Endodermal cell (in vitro differentiated cells): ENCODE results near the gene CLEC10A. TPM values are rescaled to one million over a fixed set of nuclear protein-coding genes. Genes with fewer than 3 reads are reported as not detected.

Experiments used
- DNase-seq: peaks from one replicate; pipeline ENCODE4 v3.0.0-alpha.2; 2017
- H3K27ac ChIP-seq: 2 replicates; pipeline ENCODE4 v1.5.1; 2013; ENCODE audit warnings: mild to moderate bottlenecking, low read depth, low read length, moderate library complexity
- H3K27me3 ChIP-seq: 2 replicates; pipeline ENCODE4 v1.6.1; 2013; ENCODE audit warnings: mild to moderate bottlenecking, low read length, moderate library complexity; ENCODE audit not compliant: insufficient read depth, control insufficient read depth, poor library complexity, severe bottlenecking
- H3K36me3 ChIP-seq: 2 replicates; pipeline ENCODE4 v1.7.0; 2013; ENCODE audit warnings: mild to moderate bottlenecking, low read length, moderate library complexity; ENCODE audit not compliant: control insufficient read depth, insufficient read depth
- H3K4me1 ChIP-seq: one replicate; pipeline ENCODE4 v1.7.0; 2013; ENCODE audit warnings: low read length; ENCODE audit not compliant: control insufficient read depth, insufficient read depth
- H3K4me3 ChIP-seq: 2 replicates; pipeline ENCODE4 v1.5.1; 2013; ENCODE audit warnings: mild to moderate bottlenecking, low read length, moderate library complexity
- H3K9ac ChIP-seq: 2 replicates; pipeline ENCODE4 v1.6.1; 2013; ENCODE audit warnings: mild to moderate bottlenecking, low read length, moderate library complexity; ENCODE audit not compliant: poor library complexity, severe bottlenecking; ENCODE audit errors: extremely low read depth
- H3K9me3 ChIP-seq: 2 replicates; pipeline ENCODE4 v1.6.1; 2013; ENCODE audit warnings: mild to moderate bottlenecking, low read length, moderate library complexity; ENCODE audit not compliant: control insufficient read depth
- H3K27ac Mint-ChIP-seq: 2 replicates; pipeline ENCODE4 v1.8.0; 2020; ENCODE audit warnings: mixed read lengths
- H3K27me3 Mint-ChIP-seq: 2 replicates; pipeline ENCODE4 v1.8.0; 2021; ENCODE audit warnings: mild to moderate bottlenecking, mixed read lengths; ENCODE audit not compliant: insufficient read depth
- H3K36me3 Mint-ChIP-seq: 2 replicates; pipeline ENCODE4 v1.8.0; 2020; ENCODE audit warnings: low read depth, mixed read lengths
- H3K4me1 Mint-ChIP-seq: 2 replicates; pipeline ENCODE4 v1.8.0; 2020; ENCODE audit warnings: mixed read lengths
- H3K4me3 Mint-ChIP-seq: 2 replicates; pipeline ENCODE4 v1.8.0; 2020; ENCODE audit warnings: mild to moderate bottlenecking, moderate library complexity, mixed read lengths
- H3K9me3 Mint-ChIP-seq: 2 replicates; pipeline ENCODE4 v1.8.0; 2020; ENCODE audit warnings: mild to moderate bottlenecking, mixed read lengths
- CTCF ChIP-seq: fragments of 200-600 bp; sonication (generic); conservative IDR thresholded peaks from 2 replicates; pipeline ENCODE4 v1.5.0; 2021; ENCODE audit warnings: antibody characterized with exemption, mild to moderate bottlenecking
- WGBS, 2 experiments: methylation state at CpG; one replicate each; pipeline versions ENCODE4 v1.1.5 to v1.1.7; 2013; ENCODE audit warnings: missing lambda C conversion rate in 2 of 2, mixed read lengths in 1 of 2; ENCODE audit not compliant: insufficient coverage in 1 of 2, insufficient read length in 1 of 2; 5-methylcytosine and 5-hydroxymethylcytosine counted together
- total RNA-seq, 2 donors: library from RNA; stranded (reverse); fragmentation: NEBNext Ultra II Directional in 1 of 2; extraction: Animal tissue kit (Norgen Biotek cat#: 25700) in 1 of 2; gene quantifications; 2 replicates in 1 of 2; 3 replicates in 1 of 2; pipeline ENCODE4 v1.2.1, GENCODE V29; 2021

The CLEC10A gene
- total RNA-seq, 2 donors from 2014 or later: not detected

GRCh38 chr17:7064261-7064660 is 15.8 kb downstream of the CLEC10A start:
- no peak for TF ChIP-seq CTCF

GRCh38 chr17:7063518-7064094 is 16.4 kb downstream of the CLEC10A start:
- H3K36me3 Mint-ChIP-seq: no peaks in the 10 kb centered on the region
- H3K27me3 Mint-ChIP-seq: peaks cover 13% of the 10 kb centered on the region
- Histone ChIP-seq H3K4me1 (no peaks in the 10 kb centered on the region), H3K27me3 (no peaks in the 10 kb centered on the region), H3K9me3 (peaks cover 16% of the 10 kb centered on the region), H3K4me3 (no peak overlapping the region), H3K36me3 (no peaks in the 10 kb centered on the region), H3K27ac (peak overlapping the region; percentile 94), H3K9ac (no peak overlapping the region)
- no peak for DNase-seq
- WGBS, 2 experiments: 75 to 86% methylated on average over 4 to 6 of the region's 6 CpGs
- H3K4me1 Mint-ChIP-seq: no peaks in the 10 kb centered on the region
- H3K9me3 Mint-ChIP-seq: peaks cover 19% of the 10 kb centered on the region
- TF ChIP-seq CTCF: no peak
- no peak overlapping the region for H3K4me3 Mint-ChIP-seq
- no peak overlapping the region for H3K27ac Mint-ChIP-seq

More at GRCh38 chr17:7064261-7064660, 15.8 kb downstream of the CLEC10A start:
- WGBS, 2 experiments: 82 to 89% methylated on average over 3 to 4 of the region's 4 CpGs
- Histone ChIP-seq H3K4me1 (no peaks in the 10 kb centered on the region), H3K9ac (no peak overlapping the region), H3K4me3 (no peak overlapping the region), H3K9me3 (peaks cover 17% of the 10 kb centered on the region), H3K27me3 (no peaks in the 10 kb centered on the region), H3K27ac (peak overlapping the region; percentile 94), H3K36me3 (no peaks in the 10 kb centered on the region)
- peaks cover 14% of the 10 kb centered on the region for H3K27me3 Mint-ChIP-seq
- no peak for DNase-seq
- H3K27ac Mint-ChIP-seq: no peak overlapping the region
- H3K36me3 Mint-ChIP-seq: no peaks in the 10 kb centered on the region
- H3K9me3 Mint-ChIP-seq: peaks cover 25% of the 10 kb centered on the region
- no peak overlapping the region for H3K4me3 Mint-ChIP-seq
- no peaks in the 10 kb centered on the region for H3K4me1 Mint-ChIP-seq

- DNase-seq: no peak
- Histone ChIP-seq H3K27ac (no peak overlapping the region), H3K36me3 (no peaks in the 10 kb centered on the region), H3K9ac (no peak overlapping the region), H3K9me3 (no peaks in the 10 kb centered on the region), H3K27me3 (no peaks in the 10 kb centered on the region), H3K4me3 (no peak overlapping the region), H3K4me1 (no peaks in the 10 kb centered on the region)
- Mint-ChIP-seq H3K4me3 (no peak overlapping the region), H3K9me3 (no peaks in the 10 kb centered on the region), H3K27ac (no peak overlapping the region), H3K36me3 (no peaks in the 10 kb centered on the region), H3K4me1 (no peaks in the 10 kb centered on the region), H3K27me3 (peaks cover 10% of the 10 kb centered on the region)
- no peak for TF ChIP-seq CTCF
- WGBS, 2 experiments: 80 to 83% methylated on average over 5 of the region's 6 CpGs
These were observed 19.7 kb downstream of the CLEC10A start for GRCh38 chr17:7060165-7060891.
